ENCODE results near the gene VAPA. TPM values are rescaled to one million over a fixed set of nuclear protein-coding genes. Genes with fewer than 3 reads are reported as not detected.

The VAPA gene
- total RNA-seq, 4 donors from 2014 or later, result 182 to 244 (median 212) TPM

- TF ChIP-seq CTCF (IDR thresholded peaks at IDR 0.05), result no peak
- TF ChIP-seq POLR2A (IDR thresholded peaks at IDR 0.05), result no peak
- no peak for DNase-seq (ENCODE audit: low spot score in 2 of 2)
- H3K36me3 ChIP-seq, result peaks cover 49% of the 10 kb centered on the region
- no peak overlapping the region for H3K4me3 ChIP-seq
- H3K4me1 ChIP-seq, result peaks cover 12% of the 10 kb centered on the region
- no peaks in the 10 kb centered on the region for H3K9me3 ChIP-seq
- no peak overlapping the region for H3K27ac ChIP-seq
- 78% methylated on average over 1 of the region's 1 CpG for WGBS
- no peaks in the 10 kb centered on the region for H3K27me3 ChIP-seq
Measured at GRCh38 chr18:9952633-9953416, 39.0 kb downstream of the VAPA start.

GRCh38 chr18:9958861-9959399, 45.1 kb downstream of the VAPA start:
- peaks cover 8% of the 10 kb centered on the region for H3K4me1 ChIP-seq
- H3K4me3 ChIP-seq, result no peak overlapping the region
- H3K27me3 ChIP-seq, result no peaks in the 10 kb centered on the region
- DNase-seq (ENCODE audit: low spot score in 2 of 2), result no peak
- peaks cover 18% of the 10 kb centered on the region for H3K36me3 ChIP-seq
- WGBS, result 86% methylated on average over 4 of the region's 4 CpGs
- H3K27ac ChIP-seq, result no peak overlapping the region
- H3K9me3 ChIP-seq, result no peaks in the 10 kb centered on the region
- TF ChIP-seq CTCF (IDR thresholded peaks at IDR 0.05), result no peak
- no peak for TF ChIP-seq POLR2AphosphoS5 (IDR thresholded peaks at IDR 0.05)
- TF ChIP-seq POLR2A (IDR thresholded peaks at IDR 0.05), result no peak
- no peak for TF ChIP-seq EP300 (IDR thresholded peaks at IDR 0.05)

- Histone ChIP-seq H3K9me3 (no peaks in the 10 kb centered on the region), H3K4me3 (no peak overlapping the region), H3K36me3 (peaks cover 12% of the 10 kb centered on the region), H3K27me3 (no peaks in the 10 kb centered on the region), H3K4me1 (peaks cover 8% of the 10 kb centered on the region), H3K27ac (no peak overlapping the region)
- DNase-seq (ENCODE audit: low spot score in 2 of 2), result no peak
- TF ChIP-seq POLR2AphosphoS5 (IDR thresholded peaks at IDR 0.05) (no peak), CTCF (IDR thresholded peaks at IDR 0.05) (no peak), POLR2A (IDR thresholded peaks at IDR 0.05) (no peak), EP300 (IDR thresholded peaks at IDR 0.05) (no peak)
- 69% methylated on average over 1 of the region's 1 CpG for WGBS
Measured at GRCh38 chr18:9959564-9959963, 45.7 kb downstream of the VAPA start.

GRCh38 chr18:9960258-9960904, 46.6 kb downstream of the VAPA start:
- no peaks in the 10 kb centered on the region for H3K9me3 ChIP-seq

More at GRCh38 chr18:9960258-9960904, 46.6 kb downstream of the VAPA start:
- Histone ChIP-seq H3K4me3 (no peak overlapping the region), H3K27ac (no peak overlapping the region), H3K36me3 (peaks cover 9% of the 10 kb centered on the region), H3K27me3 (no peaks in the 10 kb centered on the region), H3K4me1 (peaks cover 8% of the 10 kb centered on the region)
- TF ChIP-seq CTCF (IDR thresholded peaks at IDR 0.05), result no peak
- TF ChIP-seq EP300 (IDR thresholded peaks at IDR 0.05), result no peak
- no peak for TF ChIP-seq POLR2AphosphoS5 (IDR thresholded peaks at IDR 0.05)
- TF ChIP-seq POLR2A (IDR thresholded peaks at IDR 0.05), result no peak
- no peak for DNase-seq (ENCODE audit: low spot score in 2 of 2)
- WGBS, result 41% methylated on average over 7 of the region's 7 CpGs

Data from suprapubic skin (tissue), 4 donors.